HG02970 (cell line): Measurements from ENCODE around the gene OR52N2.
A peak's percentile ranks its signal among the peaks of the same experiment; 100 is the strongest.

Experiments
- ATAC-seq: cut with Tn5 transposase; IDR thresholded peaks from one replicate; pipeline ENCODE4 v1.9.1; 2021; ENCODE audit warnings: mild to moderate bottlenecking, moderate library complexity, moderate number of reproducible peaks; ENCODE audit not compliant: unreplicated experiment, low FRiP score

Gene OR52N2

GRCh38 chr11:5808500-5809121 lies at the start of gene OR52N2:
Gene OR52N2, plus strand, starts transcription at chr11:5808924. Its CDS starts 11,412 bp downstream, at chr11:5820336.
- peak; percentile 80 for ATAC-seq

GRCh38 chr11:5767056-5767455 lies 41.7 kb upstream of the OR52N2 start:
- no peak for ATAC-seq

- ATAC-seq, result no peak
These were observed 25.5 kb upstream of the OR52N2 start, which contains the start of gene OR52N5 for GRCh38 chr11:5783255-5783654. Gene OR52N5, minus strand, starts transcription at chr11:5783355. Its CDS starts 4,721 bp downstream, at chr11:5778634.

DNA sequence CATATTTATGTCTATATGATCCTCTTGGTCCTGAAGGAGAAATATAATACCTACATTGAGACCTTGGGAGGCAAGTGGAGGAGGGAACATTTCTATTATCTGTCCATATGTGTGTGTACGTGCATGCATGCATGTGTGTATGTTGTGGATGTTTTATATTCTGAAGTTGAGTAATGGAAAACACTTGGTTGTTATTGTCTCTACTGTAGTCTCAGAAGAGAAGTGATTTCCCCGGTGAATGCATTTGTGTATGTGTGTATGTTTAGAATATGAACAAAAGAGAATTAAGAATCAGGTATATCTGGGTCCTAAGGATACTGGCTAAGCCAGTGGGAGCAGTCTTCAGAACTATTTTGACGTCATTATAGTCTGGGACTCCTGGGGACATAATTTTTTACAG lies 17.6 kb upstream of the OR52N2 start, which contains the start of gene OR52N1:
OR52N1 (minus strand) TSS at position 101 of the 400 bp plus-strand sequence. CDS start 2,449 bp downstream, outside the sequence.
- no peak for ATAC-seq

DNA sequence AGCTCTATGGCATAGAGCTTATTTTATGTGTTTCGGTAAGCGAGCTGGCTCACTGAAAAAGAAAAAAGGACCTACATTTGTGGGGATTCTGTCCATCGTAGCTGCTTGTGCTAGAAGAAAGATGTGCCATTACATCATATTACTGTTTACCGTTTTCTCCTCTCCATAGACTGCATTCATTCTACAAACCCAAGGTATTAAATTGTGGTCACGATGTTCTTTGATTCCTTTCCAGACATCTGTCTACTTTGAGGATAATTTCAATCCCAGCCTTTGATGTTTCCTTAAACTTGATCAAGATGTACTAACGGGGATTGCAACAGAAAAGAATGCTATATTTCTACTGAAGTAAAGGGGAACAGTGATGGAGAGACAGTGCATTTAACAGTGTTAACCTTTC lies 12.2 kb upstream of the OR52N2 start:
- ATAC-seq, result no peak

DNA sequence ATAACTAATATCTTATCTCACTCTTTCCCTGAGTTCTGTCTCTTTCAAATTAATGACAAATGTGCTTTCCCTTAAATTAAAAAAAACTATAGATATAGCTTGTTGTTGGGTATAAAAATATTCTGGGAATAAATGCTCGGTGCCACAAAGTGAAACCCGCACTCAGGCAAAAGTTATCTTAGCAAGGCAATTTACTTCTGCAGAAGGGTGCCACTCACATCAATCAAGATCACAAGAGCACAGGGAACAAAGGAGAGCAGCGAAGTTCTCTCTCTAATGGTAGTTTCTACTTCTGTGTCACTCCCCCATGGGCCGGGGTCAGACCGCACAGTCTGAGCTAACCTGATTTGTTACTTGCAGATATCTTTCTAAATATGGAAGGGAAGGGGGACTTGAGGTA lies 4.7 kb upstream of the OR52N2 start:
- ATAC-seq, result no peak

DNA sequence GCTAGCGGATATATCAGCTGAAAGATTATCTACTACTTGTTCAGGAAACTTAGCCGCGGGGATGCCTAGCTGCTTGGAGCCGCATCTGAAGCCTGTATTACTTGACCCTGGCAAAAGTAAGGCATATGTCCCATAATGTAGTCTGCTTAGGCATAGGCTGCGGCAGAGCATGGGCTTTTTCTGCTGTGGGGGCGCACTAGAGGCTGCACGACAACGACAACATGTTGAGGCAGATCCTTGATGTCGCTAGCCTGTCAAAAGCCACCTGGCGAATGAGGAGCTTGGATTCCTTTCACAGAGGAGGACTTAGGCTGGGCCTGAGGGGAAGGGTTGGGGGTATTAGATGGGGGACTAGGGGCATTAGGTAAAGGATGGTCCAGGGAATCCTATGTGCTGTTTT lies 1.1 kb upstream of the OR52N2 start:
- ATAC-seq, result no peak

DNA sequence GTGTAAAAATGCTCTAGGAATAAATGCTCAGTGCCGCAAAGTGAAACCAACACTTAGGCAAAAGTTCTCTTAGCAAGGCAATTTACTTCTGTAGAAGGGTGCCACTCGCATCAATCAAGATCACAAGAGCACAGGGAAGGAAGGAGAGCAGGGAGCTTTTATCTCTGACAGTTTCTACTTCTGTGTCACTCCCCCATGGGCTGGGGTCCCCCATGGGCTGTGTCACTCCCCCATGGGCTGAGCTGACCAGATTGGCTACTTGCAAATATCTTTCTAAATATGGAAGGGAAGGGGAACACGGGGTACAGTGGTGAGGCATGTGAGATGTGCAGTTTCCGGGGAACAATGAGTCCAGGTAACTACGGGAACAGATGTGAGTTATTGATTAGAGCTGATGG lies 397 bp downstream of the OR52N2 start:
- peak; percentile 18 for ATAC-seq

- ATAC-seq, result no peak
These were observed 1.4 kb downstream of the OR52N2 start for GRCh38 chr11:5809905-5810795.

GRCh38 chr11:5815534-5815933 lies 6.8 kb downstream of the OR52N2 start:
- no peak for ATAC-seq

DNA sequence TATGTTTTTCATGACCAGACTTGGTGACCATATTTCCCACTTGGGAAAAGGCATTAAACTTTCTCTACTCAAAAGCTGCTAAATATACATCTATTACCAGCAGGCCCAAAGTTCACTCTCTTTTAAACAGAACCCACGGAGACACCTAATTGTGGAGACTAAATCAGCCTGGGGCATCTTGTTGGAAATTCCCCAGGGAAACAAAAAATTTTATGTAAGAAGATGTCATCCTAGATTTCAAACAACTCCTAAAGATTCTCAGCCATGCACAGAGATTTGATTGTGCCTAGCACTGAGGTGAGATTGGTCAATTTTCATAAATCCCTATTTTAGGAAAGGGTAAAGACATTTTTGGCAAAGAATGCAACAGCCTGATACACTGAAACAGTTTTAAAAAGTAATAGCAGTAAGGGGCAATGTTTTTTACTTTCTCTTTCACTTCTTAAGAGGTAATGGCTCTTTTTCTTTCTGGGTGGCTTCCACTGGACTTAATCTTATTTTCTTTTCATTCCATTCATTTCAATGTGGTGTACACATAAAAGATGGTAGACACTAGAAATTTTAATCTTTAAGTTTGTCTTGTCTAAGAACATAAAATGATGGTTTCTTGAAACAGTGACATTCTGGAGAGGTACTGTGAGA lies 9.6 kb downstream of the OR52N2 start:
- ATAC-seq, result no peak

DNA sequence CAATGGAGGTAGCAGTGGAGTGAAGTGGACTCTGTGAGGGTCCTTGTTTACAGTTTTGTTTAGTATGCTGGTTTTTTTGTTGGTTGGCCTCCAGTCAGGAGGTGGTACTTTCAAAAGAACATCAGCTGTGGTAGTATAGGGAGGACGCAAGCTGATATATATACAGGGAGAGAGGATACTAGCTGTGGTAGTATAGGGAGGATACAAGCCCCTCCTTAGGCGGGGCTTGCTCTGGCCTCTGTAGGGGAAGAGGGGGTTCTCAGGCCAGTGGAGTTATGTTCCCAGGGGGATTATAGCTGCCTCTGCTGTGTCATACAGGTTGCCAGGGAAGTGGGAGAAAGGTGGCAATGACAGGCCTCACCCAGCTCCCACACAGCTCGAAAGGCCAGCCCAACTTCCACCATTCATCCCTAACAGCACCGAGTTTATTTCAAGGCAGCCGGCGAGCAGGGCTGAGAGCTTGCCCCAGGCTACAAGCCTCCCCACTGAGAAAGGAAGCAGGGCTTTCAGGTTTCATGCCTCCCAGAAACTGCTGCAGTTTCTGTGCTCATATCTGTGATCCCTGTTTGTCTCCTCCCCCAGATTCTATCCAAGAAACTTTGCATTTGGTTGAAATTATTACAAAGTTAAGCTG lies 22.6 kb downstream of the OR52N2 start:
- no peak for ATAC-seq

- no peak for ATAC-seq
These were observed 24.7 kb downstream of the OR52N2 start for GRCh38 chr11:5833446-5833845.

GRCh38 chr11:5837695-5838094 lies 29.0 kb downstream of the OR52N2 start:
- no peak for ATAC-seq

DNA sequence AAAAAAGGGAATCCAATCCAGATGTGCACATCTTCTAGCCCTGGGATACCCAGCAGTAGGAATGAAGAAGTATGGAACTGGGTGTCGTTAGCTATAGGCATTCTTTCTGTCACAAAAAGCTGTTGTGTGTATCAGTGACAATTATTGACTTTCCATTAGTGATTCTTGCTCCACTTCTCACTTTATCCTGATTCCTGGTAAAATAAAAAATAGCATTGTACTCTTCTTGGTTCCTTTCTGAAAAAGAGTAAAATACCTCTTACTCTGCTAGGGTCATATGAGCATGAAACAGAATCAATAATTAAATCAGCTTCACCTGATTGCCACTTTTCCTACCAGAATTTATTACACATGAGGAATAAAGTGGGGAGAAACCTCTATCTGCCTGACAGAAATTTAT lies 33.1 kb downstream of the OR52N2 start, which contains the start of gene OR52E6:
OR52E6 (minus strand) TSS at position 101 of the 400 bp plus-strand sequence; CDS start at position 101, 0 bp downstream.
- no peak for ATAC-seq

- no peak for ATAC-seq
These were observed 38.0 kb downstream of the OR52N2 start for GRCh38 chr11:5846701-5847100.

GRCh38 chr11:5847711-5848110 lies 39.0 kb downstream of the OR52N2 start:
- ATAC-seq, result no peak

DNA sequence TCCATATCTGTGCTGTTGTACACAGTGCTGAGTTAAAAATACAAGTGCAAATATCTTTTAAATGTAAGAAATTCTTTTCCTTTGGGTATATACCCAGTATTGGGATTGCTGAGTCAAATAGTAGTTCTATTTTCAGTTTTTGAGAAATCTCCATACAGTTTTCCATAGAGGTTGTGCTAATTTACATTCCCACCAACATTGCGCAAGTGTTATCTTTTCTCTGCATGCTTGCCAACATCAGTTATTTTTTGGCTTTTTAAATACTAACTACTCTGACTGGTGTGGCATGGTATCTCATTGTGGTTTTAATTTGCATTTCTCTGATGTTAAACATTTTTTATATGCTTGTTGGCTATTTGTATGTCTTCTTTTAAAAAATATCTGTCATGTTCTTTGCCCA lies 42.3 kb downstream of the OR52N2 start:
- ATAC-seq, result no peak

- ATAC-seq, result no peak
These were observed 48.9 kb downstream of the OR52N2 start, which contains the start of gene OR52E8 for GRCh38 chr11:5857590-5857989. Gene OR52E8, minus strand, starts transcription at chr11:5857690. Its CDS starts 0 bp downstream, at chr11:5857690.

DNA sequence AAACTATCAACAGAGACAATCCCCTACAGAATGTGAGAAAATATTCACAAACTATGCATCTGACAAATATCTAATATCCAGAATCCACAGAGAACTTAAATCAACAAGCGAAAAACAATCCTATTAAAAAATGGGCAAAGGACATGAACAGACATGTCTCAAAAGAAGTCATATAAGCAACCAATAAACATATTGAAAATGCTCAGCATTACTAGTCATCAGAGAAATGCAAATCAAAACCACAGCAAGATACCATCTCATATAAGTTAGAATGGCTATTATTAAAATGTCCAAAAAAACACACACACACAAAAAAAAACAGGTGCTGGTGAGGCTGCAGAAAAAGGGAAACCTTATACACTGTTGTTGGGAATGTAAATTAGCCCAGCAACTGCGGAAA lies 57.1 kb downstream of the OR52N2 start:
- ATAC-seq, result no peak
